HL-60/S4 (cell line): Measurements from ENCODE around the gene ZNF787.

ENCODE experiments used
- in situ Hi-C: fragments of 300-500 bp; cut with MboI; formaldehyde crosslinking; loops from 2 replicates; pipeline ENCODE4 v1.14.3; 2022; ENCODE audit warnings: low sequenced_read_pairs

ZNF787 gene

DNA sequence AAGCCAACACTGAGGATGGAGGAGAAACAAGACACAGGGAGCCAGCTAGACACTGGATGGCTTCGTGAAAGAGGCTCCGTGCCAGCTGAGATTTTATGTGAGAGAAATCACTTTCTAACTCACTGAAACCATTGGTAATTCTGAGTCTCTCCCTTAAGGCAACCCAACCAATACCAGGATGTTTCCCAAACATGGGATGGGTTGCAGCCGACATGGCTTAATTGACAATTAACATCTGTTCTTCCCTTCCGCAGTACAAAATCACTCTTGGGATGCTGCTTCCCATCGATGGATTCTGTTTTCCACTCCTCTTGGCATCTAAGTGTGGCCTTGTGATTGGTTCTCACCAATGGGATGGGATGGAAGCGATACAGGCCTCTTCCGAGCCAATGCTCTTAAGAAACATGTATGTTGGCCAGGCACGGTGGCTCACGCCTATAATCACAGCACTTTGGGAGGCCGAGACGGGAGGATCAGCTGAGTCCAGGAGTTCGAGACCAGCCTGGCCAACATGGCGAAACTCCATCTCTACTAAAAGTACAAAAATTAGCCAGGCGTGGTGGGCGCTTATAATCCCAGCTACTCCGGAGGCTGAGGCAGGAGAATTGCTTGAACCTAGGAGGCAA, 2.3 kb upstream of the ZNF787 start:
- in situ Hi-C loops, result no loop called here

DNA sequence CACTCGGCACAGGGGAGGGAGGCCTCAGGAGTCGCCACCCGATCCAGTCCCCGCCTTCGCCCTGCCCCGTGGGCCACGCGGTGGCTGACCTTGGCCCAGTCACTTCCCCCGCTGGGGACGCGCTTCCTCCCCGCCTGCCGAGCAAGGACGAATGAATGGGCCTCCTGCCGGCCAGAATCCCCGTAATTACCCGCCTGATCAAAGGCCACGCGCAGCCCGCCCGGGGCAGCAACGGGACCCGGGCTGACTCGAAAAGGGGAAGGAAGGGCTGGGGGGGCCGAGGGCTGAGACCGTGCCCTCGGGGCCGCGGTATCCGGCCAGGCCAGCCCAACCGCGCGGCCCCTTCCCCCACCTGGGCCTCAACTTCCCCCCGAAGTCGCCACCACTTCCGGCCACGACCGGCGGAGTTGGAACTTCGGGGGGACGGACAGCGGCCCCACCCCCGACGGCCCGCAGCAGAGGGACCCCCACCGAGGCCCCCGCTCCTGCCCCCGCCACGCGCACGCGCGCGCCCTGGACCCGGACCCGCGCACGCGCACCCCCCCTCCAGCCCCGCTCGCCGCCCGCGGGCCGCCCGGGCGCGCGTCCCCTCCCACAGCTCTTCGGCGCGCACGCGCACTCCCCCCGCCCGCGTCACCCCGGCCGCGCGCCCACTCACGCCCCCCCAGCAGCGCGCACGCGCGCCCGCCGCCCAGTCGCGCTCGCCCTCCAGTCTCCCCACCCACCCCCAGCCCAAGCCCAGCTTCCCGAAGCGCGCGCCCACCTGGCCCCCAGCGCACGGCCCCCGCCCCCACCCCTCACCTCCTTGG, 520 bp downstream of the ZNF787 start:
- in situ Hi-C loops, result no loop called here

DNA sequence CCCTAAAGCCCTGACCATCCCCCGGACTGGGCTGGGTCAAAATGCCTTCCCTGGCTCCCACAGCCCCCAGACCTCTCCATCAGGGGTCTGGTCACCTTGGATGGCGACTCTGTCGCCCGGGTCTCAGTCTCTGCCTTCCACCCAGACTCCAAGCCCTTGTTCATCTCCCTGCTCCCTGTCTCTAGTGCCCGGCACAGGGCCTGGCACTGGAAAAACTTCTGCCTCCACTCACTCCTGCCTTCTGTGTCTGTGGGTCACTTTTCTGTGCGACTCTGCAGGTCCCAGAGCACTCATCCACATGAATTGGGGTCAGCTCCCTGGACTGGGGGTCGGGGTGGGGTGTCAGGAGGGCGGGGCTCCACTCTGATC, 1.1 kb downstream of the ZNF787 start:
- in situ Hi-C loops, result no loop called here

DNA sequence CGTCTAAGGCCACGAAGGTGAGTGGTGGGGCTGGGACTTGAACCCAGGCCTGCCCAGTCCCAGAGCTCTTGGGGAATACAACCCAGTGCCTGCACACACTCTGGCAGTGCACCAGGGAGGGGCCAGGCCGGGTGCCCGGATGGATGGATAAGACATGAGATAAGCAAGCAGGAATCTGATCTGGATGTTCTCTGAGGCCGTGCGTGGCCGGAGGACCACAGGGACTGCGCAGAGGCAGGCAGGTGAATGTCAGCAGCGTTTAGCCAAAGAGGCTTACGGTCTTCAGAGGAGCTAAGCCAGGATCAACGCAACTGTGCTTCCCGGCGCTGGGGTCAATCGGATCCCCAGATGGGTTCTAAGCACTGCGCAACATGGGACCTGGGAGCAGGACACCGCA, 1.5 kb downstream of the ZNF787 start:
- in situ Hi-C loops, result no loop called here

DNA sequence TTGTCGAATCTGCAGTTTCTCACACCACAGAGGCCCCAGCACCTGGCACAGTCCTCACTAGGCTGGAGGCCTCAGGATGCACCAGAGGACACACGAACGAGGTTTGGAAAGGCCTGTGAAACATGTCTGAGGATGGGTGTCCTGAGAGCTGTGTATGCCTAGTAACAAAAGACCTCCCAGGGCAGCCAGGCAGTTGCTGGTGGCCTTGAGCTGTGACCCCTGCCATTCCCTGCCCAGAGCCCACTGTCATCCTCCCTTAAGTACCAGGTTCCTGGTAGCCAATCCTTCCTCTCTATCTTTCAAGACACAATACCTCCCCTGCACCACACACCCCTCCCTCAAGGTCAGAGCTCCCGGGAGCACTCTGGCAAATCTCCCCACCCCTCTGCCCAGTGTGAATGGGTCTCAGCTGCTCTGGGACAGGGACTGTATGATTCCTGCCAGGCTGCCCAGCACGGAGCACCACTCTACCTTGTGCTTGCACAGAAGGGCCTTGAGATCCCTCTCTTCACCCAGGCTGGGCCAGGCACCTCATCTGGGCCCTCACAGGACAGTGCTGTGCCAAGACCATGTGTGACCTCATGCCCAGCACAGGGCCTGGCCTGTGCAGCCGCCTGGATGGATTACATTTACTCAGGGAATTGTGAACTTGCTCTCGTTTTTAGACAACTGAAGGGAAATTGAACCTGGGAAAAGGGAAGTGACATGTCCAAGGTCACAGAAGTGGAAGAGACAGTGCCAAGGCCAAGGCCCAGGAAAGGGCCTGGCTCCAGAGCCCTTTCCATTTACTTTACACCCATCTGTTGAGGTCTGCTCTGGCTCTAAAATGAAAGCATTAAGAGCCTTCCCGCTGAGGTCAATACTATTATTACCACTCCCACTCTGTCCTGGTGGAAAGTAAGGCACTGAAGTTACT, 2.2 kb downstream of the ZNF787 start:
- in situ Hi-C loops, result no loop called here

DNA sequence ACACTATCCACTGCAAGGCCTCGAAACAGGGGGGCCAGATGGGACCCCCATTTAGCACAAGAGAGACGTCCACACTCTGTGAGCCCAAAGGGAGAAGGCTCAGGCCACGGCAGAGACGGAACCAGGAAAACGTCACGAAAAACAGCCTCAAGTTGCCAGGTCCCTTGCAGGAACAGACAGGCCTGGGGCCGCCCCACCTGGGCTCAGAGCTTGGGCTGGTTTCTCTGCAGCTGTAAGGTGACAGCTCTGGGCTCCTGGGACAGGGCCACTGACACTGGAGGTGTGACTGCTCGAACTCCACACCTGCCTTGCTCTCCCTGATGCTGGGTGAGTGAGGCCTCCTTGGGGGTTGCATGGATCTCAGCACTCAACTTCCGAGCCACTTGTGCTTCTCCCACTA, 3.2 kb downstream of the ZNF787 start:
- in situ Hi-C loops, result no loop called here

DNA sequence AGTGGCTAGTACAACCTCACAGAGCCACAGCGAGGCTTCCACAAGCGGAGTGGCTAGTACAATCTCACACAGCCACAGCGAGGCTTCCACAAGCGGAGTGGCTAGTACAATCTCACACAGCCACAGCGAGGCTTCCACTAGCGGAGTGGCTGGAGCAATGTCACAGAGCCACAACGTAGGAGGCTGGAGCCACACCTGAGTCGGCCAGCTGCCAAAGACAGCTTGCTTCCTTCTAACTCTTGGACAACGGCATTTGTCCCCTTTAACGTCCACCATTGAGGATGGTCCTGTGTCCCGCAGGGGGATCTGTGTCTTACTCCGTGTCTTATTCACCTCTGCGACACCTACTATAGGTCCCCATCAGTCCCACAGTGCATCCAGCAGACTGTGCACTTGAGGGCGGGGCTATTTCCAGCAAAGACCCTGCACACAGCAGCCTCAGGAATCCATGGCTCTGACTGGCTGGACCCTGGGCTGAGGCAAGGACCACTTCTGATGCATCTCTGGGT, 3.7 kb downstream of the ZNF787 start:
- in situ Hi-C loops, result no loop called here

DNA sequence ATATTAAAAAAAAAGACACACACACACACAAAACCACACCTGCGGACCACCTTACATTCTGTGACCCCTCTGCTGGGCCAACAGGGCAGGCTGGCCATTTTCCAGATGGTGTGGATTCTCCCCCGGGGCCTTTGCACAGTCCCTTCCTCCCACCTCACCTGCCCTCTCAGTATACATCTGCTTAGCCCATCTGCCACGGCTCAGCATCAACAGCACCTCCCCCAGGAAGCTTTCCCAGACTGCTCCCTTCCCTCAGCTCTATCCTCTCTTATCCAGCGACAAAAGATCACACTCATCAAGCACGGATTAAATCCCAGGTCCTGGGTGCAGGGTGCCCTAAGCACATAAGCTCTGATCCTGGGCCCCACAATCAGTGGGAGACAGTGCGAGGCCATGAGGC, 4.5 kb downstream of the ZNF787 start:
- in situ Hi-C loops, result no loop called here

DNA sequence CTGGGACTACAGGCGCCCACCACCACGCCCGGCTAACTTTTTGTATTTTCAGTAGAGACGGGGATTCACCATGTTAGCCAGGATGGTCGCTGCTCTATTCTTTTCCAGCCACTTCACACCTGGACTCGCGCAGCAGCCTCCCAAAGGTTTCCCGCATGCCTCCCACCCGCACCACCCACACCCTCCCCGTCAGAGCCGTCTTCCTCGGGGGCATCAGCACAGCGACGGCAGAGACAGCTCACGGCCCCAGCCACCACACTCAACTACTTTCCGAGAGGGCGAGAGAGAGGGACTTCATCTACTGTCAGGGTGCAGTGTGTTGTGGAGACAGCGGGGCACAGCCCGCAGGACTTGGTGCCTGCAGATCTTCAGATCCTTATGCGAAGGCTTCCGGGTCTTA, 5.6 kb downstream of the ZNF787 start:
- in situ Hi-C loops, result no loop called here

DNA sequence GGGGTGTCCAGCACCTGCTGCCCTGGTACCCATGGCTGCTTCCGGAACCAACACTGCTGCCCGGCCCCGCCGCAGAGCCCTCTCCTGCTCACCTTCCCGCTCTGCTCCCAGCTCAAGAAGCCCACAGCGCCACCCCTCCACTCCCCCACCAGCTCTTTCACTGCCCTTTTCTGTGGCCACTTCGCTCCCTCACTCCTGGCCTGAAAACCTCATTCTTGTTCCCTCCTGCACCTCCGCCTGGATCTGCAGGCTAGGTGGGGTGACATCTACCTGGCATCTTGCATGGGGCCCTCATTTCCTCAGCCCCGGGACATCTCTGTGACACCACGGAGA, 6.4 kb downstream of the ZNF787 start:
- in situ Hi-C loops, result no loop called here

DNA sequence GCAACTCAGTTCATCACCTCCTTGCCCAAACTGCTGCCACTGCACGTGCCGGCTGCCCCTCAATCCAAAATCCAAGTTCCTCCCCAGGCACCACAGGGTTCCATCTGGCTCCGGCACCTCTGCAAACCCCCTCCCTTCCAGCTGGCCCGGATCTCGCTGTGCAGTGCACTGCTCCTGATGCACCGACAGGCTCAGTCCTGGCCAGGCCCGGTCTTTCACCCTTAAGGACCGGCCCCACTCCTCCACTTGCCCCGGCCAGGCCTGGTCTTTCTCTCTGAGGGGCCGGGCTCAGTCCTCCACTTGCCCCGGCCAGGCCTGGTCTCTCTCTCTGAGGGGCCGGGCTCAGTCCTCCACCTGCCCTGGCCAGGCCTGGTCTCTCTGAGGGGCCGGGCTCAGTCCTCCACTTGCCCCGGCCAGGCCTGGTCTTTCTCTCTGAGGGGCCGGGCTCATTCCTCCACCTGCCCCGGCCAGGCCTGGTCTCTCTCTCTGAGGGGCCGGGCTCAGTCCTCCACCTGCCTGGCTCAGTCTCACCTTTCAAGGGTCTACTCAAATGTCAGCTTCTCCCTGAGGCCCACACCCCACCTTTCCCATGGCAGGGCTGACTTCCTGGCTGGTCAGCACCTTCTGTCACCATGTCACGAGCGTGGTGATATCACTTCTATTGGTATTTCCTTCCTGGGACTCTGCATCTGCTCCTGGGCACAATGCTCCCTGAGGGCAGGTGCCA, 6.9 kb downstream of the ZNF787 start:
- in situ Hi-C loops, result no loop called here

DNA sequence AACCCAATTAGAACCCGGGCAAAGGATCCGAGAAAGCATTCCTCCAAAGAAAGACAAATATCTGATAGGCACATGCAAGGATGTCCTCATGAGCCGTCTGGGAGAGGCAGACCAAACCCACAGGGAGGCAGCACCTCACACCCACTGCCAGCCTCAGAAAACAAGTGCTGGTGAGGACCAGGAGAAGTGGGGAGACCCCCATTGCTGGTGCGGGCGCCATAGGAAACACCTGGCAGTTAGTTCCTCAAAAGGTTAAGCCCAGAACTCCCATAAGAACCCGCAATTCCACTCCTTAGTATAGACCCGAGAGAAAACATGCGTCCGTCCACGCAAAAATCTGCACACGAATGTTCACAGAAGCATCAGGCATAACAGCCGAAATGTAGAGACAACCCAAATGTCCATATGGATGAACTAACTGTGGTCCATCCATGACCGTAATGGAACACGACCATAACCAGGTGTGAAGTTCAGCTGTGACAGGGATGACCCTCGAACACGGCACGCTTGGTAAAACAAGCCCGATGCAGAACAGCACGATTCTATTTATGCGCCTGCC, 7.9 kb downstream of the ZNF787 start:
- in situ Hi-C loops, result no loop called here

DNA sequence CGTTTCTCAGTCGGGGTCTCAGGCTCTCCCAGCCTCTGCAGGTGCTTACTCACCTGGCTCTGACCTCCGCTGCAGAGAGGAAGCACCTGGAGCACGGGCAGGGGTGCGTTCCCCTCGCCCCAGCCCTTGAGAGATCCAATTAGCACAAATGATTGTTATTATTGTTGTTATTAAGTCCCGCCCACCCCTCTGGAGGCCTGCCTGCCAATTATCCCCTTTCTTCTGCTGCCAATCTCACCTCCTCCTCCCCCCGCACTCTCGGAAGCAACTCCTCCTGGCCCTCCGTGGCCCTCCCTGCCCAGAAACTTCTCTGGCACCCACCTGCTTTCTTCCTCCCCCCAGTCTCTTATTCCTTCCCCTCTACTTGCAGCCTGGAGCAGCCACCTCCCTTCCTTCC, 8.8 kb downstream of the ZNF787 start:
- in situ Hi-C loops, result no loop called here

DNA sequence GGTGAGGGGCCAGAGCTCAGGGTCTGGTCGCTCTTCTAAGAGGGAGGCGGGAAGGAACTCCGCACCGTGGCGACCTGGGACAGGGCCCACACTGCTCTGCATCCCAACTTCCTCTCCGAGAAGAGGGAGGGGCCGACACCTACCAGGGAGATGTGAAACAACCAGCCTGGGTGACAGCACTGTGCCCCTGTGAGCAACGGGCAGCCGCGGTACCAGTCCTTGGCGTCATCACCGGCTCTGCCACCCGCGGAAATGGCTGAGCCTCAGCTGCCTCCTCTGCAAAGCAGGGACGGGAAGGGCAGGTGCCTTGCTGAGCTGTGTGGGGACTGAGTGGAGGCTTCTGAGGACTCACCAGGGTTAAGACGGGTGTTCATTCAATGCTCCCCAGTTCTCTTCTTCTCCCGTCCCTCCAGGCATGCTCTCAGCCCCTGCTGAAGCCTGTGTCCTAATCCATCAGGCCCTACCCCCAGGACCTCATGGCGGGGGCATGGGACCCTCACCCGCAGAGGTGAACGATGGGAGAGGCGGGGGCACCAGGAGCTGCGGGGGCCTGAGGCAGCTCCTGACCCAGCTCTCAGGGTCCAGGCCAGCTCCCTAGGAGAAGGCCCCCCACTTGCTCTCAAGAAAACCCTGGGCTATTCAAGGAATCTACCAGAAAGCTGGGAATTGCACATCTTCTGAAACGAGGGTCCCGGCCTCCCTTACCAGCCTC, 9.3 kb downstream of the ZNF787 start:
- in situ Hi-C loops, result no loop called here

DNA sequence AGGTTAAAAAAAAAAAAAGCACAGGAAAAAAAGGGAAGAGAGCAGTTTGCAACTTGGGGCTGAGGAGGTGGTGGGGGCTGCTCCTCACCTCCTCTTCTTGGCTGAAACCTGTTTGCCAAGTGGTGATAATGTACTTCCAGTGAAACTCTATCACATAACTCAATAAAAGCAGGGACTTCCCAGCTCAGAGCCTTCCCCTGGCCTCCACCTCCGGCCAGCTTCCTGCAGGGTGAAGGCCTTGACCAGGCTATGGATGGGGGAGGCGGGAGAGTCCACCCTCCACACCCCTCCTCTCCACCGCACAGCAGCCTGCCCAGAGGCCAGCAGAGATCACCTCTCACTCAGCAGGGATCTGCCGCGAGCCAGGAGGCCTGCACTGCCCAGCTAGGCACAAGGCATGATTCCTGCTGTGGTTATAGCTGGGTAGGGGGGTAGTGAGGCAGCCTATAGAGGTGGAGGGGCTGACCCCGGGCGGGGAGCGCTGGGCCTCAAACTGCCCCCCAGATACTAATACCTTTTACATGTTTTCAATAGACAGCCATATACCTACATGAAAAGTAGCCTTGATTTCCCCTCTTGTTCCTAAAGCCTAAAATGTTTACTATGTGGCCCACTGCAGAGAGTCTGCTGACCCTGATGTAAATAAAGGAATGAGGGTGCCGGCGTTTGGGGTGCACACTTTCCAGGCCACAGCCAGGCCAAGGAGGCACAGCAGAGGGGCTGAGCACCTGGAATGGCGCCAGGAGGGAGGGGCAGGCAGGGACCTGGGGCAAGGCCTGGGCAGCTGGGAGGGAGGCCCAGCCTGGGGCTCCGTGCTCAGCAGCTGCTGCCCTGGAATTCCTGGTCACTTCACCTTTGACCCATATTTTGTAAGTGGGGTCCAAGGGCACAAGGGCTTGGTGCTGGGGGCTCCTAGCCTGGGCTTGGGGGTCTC, 10.3 kb downstream of the ZNF787 start:
- in situ Hi-C loops, result no loop called here

DNA sequence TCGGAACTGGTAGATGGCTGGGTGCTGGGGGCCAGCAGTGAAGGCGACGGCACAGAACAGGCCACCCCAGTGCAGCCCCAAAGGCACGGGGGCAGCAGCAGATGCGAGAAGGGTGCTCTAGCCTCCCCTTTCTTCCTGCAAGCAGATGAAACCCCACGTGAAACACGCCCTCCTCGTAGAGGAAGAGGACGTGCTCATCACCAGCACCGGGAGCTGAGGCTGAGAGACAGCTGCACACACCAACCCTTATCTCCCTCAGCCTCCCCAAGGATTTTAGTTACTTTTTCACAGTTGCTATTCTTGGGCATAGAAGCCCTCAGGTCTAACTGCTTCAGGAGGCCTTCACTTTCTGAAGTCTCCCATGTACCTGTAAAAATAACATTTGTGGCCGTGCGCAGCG, 11.9 kb downstream of the ZNF787 start:
- in situ Hi-C loops, result no loop called here

DNA sequence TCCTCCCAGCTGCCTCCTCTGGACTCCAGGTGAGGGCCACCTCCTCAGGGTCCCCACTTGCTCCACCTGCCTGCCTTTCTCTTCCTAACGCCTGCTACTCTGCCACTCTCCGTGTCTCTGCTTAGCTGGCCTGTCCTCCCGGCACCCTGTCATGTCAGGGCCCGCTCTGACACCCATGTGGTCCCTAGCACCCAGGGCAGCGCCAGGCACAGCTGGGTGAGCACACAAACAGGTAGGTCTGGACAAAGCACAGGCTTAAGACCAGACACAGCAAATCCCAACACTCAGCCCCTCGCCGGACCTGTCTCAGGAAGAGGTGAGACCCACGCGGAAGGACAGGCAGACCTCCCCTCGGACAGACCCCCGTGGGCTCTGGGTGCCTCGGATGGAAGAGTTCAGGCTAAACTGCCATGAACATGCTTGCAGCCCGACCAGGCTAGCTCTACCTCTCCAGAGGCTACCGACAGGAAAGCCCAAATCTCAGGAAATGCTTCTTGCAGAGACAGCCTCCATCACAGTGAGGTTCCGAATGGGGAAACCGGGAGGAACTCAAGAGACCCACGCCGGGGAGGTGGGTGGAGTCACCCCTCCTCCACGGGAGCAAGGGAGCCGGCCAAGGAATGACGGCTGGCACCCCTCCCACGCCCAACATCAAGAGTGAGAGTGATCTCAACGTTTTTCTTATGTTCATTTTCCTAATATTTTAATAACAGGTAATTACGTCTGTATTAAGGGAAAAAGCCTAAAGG, 12.5 kb downstream of the ZNF787 start:
- in situ Hi-C loops, result no loop called here

DNA sequence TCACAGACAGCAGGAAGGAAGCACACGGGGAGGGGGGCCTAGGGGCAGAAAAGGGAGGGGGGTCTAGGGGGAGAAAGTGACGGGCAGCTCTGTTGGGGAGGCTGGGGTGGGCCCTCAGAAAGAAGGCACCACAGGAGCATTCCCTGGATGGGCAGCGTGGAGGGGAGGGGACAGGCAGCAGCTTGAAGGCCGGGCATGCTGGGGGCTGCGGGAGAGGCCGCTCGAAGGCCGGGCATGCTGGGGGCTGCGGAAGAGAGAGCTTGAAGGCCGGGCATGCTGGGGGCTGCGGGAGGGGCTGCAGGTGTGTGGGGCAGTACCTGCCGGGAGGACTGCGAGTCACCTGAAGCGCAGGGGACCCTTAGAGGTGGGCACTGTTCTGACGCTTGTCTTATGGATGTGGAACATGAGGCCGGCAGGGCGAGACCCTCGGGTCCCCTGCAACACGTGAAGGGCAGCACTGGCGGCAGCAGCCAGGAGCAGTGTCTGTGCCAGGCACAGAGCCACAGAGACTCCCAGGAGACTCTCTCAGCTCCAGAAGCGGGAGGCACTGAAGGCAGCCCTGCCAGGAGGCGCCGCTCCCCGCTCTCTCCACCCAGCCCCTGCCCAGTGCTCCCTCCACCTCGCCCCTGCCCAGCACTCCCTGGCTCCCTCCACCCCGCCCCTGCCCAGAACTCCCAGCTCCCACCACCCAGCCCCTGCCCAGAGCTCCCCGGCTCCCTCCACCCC, 13.3 kb downstream of the ZNF787 start:
- in situ Hi-C loops, result no loop called here
